HUES64 (cell line): ENCODE results near the gene ACSS3.
"Not testable (repeated sequence)": the region's sequence is repeated elsewhere in the genome, so short reads cannot be mapped to it uniquely, and the experiment has no call there.

Experiments used
- H3K27ac ChIP-seq: 2 replicates; pipeline ENCODE4 v1.7.0; 2013; ENCODE audit warnings: low read depth, low read length, inconsistent platforms
- H3K27me3 ChIP-seq: 2 replicates; pipeline ENCODE4 v1.6.1; 2013; ENCODE audit warnings: mild to moderate bottlenecking, low read length; ENCODE audit not compliant: insufficient read depth
- H3K36me3 ChIP-seq: 2 replicates; pipeline ENCODE4 v1.6.1; 2013; ENCODE audit warnings: mild to moderate bottlenecking, low read length; ENCODE audit not compliant: insufficient read depth
- H3K4me1 ChIP-seq: 2 replicates; pipeline ENCODE4 v1.6.1; 2013; ENCODE audit warnings: mild to moderate bottlenecking, low read length, moderate library complexity; ENCODE audit not compliant: insufficient read depth
- H3K4me3 ChIP-seq: 2 replicates; pipeline ENCODE4 v1.5.1; 2013; ENCODE audit warnings: mild to moderate bottlenecking, low read length, moderate library complexity
- H3K9ac ChIP-seq: 2 replicates; pipeline ENCODE4 v1.6.1; 2013; ENCODE audit warnings: mild to moderate bottlenecking, low read depth, low read length
- H3K9me3 ChIP-seq: 2 replicates; pipeline ENCODE4 v1.6.1; 2013; ENCODE audit warnings: low read depth, low read length; ENCODE audit not compliant: insufficient read depth
- WGBS: fragments of 150-250, 120-280 bp; methylation state at CpG from one replicate; pipeline ENCODE4 v1.1.7; 2013; ENCODE audit warnings: missing lambda C conversion rate; 5-methylcytosine and 5-hydroxymethylcytosine counted together

The ACSS3 gene

DNA sequence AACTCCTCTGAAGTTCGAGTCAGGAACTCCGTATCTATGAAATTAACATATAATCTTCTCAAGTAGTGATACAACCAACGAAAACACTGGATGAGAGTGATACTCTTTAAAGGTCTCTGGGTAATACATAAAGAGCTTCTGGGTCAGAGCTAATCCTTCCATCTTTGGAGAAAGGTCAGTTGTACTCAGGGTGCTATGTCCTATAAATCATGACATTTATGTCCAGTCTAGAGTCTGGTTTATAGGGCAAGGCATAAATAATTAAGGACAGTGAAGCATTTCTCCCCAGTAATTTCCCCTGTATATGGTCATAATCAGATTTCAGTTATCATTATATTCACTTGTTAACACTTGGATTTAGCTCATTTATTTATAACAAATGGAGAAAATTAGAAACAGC is 90.6 kb downstream of the ACSS3 start:
- Histone ChIP-seq H3K27ac (no peak overlapping the region), H3K9ac (no peak overlapping the region), H3K9me3 (no peaks in the 10 kb centered on the region), H3K27me3 (no peaks in the 10 kb centered on the region), H3K36me3 (no peaks in the 10 kb centered on the region), H3K4me3 (no peak overlapping the region), H3K4me1 (peaks cover 7% of the 10 kb centered on the region; the same call in 1 of the 2 replicates)
- 96% methylated on average over 3 of the region's 3 CpGs for WGBS

- no peaks in the 10 kb centered on the region for H3K36me3 ChIP-seq
- H3K9me3 ChIP-seq = no peaks in the 10 kb centered on the region
These were observed 92.2 kb downstream of the ACSS3 start for GRCh38 chr12:81170072-81170471.

GRCh38 chr12:81172851-81173250 is 95.0 kb downstream of the ACSS3 start:
- Histone ChIP-seq H3K27me3 (no peaks in the 10 kb centered on the region), H3K9ac (no peak overlapping the region), H3K36me3 (peaks cover 18% of the 10 kb centered on the region), H3K4me3 (no peak overlapping the region), H3K4me1 (peaks cover under 1% of the 10 kb centered on the region; the same call in 1 of the 2 replicates), H3K9me3 (peaks cover 8% of the 10 kb centered on the region), H3K27ac (no peak overlapping the region)
- 88% methylated on average over 1 of the region's 2 CpGs for WGBS

More at GRCh38 chr12:81170072-81170471, 92.2 kb downstream of the ACSS3 start:
- Histone ChIP-seq H3K4me1 (peaks cover 7% of the 10 kb centered on the region; the same call in 1 of the 2 replicates), H3K27ac (no peak overlapping the region), H3K9ac (no peak overlapping the region), H3K4me3 (no peak overlapping the region), H3K27me3 (no peaks in the 10 kb centered on the region)

GRCh38 chr12:81174664-81175063 is 96.8 kb downstream of the ACSS3 start:
- Histone ChIP-seq H3K9ac (no peak overlapping the region), H3K9me3 (peaks cover 8% of the 10 kb centered on the region), H3K36me3 (peaks cover 18% of the 10 kb centered on the region), H3K27ac (no peak overlapping the region), H3K4me1 (no peaks in the 10 kb centered on the region), H3K27me3 (no peaks in the 10 kb centered on the region), H3K4me3 (no peak overlapping the region)
- 96% methylated on average over 4 of the region's 4 CpGs for WGBS

DNA sequence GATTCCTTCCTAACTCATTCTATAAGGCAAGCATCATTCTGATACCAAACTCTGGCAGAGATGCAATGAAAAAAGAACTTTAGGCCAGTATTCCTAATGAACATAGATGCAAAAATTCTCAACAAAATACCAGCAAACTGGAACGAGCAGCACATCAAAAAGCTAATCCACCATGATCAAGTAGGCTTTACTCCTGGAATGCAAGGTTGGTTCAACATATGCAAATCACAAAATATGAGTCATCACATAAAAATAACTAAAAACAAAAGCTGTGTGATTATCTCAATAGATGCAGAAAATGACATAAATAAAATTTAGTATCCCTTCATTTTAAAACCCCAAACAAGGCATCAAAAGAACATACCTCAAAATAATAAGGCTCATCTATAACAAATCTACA is 98.9 kb downstream of the ACSS3 start:
- H3K27ac ChIP-seq = no peak overlapping the region
- H3K4me1 ChIP-seq = no peaks in the 10 kb centered on the region
- H3K9ac ChIP-seq = no peak overlapping the region
- H3K9me3 ChIP-seq = peaks cover 8% of the 10 kb centered on the region
- H3K4me3 ChIP-seq = no peak overlapping the region
- H3K27me3 ChIP-seq = no peaks in the 10 kb centered on the region
- 82% methylated on average over 1 of the region's 1 CpG for WGBS
- H3K36me3 ChIP-seq = peaks cover 18% of the 10 kb centered on the region

DNA sequence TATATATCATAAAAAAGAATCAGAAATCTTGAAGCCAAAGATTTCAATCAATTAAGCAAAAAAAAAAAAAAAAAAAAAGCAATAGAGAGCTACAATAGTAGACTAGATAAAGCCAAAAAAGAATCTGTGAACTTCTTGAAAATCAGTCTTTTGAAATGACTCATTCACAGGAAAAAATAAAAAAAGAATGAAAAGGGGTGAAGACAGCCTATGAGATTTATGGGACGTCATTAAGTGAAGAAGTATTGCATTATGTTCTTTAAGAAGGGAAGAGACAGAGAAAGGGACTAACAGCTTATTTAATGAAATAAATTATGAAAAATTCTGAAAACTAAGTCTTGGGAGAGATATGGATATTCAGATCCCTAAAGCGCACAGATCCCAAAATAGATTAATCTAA is 103.8 kb downstream of the ACSS3 start:
- no peaks in the 10 kb centered on the region for H3K27me3 ChIP-seq
- H3K27ac ChIP-seq = no peak overlapping the region
- 96% methylated on average over 1 of the region's 2 CpGs for WGBS
- H3K36me3 ChIP-seq = peaks cover 8% of the 10 kb centered on the region
- peaks cover 5% of the 10 kb centered on the region for H3K9me3 ChIP-seq
- H3K4me1 ChIP-seq = no peaks in the 10 kb centered on the region
- no peak overlapping the region for H3K9ac ChIP-seq
- H3K4me3 ChIP-seq = no peak overlapping the region

DNA sequence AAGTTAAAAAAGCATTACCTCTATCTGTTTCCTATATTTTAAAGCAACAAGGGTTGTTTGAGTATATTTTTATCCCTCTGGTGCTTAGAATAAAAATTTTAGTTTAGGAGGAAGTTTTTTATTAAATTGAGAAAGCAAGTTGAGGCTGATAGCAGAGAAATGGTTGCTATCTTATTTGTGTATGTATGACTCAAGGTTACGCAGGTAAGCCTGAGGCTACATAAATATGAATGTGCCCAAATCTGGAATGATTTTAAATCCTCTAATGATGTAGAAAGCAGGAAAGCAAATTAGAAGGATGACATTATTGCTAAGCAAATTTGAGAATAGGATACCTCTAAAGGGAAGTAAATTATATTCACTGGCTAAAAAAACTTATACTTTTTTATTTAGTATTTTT is 109.8 kb downstream of the ACSS3 start:
- H3K9ac ChIP-seq = no peak overlapping the region
- H3K4me1 ChIP-seq = no peaks in the 10 kb centered on the region
- WGBS = 100% methylated on average over 1 of the region's 1 CpG
- no peaks in the 10 kb centered on the region for H3K9me3 ChIP-seq
- no peaks in the 10 kb centered on the region for H3K27me3 ChIP-seq
- no peak overlapping the region for H3K27ac ChIP-seq
- no peak overlapping the region for H3K4me3 ChIP-seq
- H3K36me3 ChIP-seq = peaks cover under 1% of the 10 kb centered on the region; the same call in 1 of the 2 replicates

DNA sequence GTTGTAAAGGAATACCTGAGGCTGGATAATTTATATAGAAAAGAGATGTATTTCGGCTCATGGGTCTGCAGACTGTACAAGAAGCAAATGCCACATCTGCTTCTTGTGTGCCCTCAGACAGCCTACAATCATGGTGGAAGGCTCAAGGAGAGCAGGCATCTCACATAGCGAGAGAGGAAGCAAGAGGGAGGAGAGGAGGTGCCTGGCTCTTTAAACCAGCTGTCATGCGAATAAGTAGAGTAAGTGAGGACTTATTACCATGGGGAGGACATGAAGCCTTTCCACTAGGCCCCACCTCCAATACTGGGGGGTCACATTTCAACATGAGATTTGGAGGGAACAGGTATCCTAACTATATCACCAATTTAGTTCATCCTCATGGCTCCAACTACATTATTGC is 118.7 kb downstream of the ACSS3 start:
- no peaks in the 10 kb centered on the region for H3K9me3 ChIP-seq
- H3K27ac ChIP-seq = no peak overlapping the region
- H3K4me3 ChIP-seq = no peak overlapping the region
- H3K27me3 ChIP-seq = no peaks in the 10 kb centered on the region
- H3K36me3 ChIP-seq = 0 out of 2 replicates have a peak, but pooled peaks cover 6% of the 10 kb centered on the region
- 92% methylated on average over 3 of the region's 3 CpGs for WGBS
- 0 out of 2 replicates have a peak, but pooled peaks cover 6% of the 10 kb centered on the region for H3K4me1 ChIP-seq
- H3K9ac ChIP-seq = no peak overlapping the region

DNA sequence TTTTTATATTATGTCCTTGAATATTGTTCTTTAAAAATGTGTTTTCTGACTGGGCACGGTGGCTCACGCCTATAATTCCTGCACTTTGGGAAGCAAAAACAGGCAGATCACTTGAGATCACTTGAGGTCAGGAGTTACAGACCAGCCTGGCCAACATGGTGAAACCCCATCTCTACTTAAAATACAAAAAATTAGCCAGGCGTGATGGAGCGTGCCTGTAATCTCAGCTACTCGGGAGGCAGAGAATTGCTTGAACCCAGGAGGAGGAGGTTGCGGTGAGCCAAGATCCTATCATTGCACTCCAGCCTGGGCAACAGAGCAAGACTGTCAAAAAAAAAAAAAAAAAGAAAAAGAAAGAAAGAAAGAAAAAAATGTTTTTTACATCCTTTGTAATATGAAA is 122.7 kb downstream of the ACSS3 start:
- H3K4me3 ChIP-seq, H3K36me3 ChIP-seq, H3K27me3 ChIP-seq, H3K4me1 ChIP-seq, H3K9ac ChIP-seq, H3K9me3 ChIP-seq, H3K27ac ChIP-seq: not testable (repeated sequence)
- 89% methylated on average over 6 of the region's 6 CpGs for WGBS

DNA sequence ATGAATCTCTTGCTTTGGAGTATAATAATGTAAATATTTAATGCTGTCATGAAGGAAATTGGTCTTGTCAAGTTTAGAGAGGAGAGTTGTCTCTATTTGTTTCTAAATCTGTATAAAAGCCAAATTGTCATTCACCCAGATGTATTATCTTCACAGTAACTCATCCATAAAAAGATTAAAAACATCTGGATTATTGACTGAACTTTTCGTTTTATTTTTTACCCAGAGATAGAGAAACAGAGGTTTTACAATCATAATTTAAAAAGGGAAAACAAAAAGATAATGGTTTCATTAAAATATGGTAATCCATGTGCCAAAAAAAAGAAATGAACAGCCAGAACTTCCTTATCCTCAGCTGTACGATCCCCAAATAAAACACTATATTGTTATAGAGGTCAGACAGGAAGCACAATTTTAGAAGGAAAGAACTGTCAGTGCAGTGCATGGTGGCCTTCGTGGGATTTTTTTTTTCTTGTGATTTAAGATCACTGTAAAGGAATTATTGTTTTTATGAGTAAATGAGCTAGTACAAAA is 125.9 kb downstream of the ACSS3 start:
- WGBS = 90% methylated on average over 1 of the region's 3 CpGs
- Histone ChIP-seq H3K4me3 (no peak overlapping the region), H3K9ac (no peak overlapping the region), H3K27ac (no peak overlapping the region), H3K36me3 (0 out of 2 replicates have a peak, but pooled peaks cover 6% of the 10 kb centered on the region), H3K27me3 (no peaks in the 10 kb centered on the region), H3K9me3 (no peaks in the 10 kb centered on the region), H3K4me1 (peaks cover 32% of the 10 kb centered on the region)

GRCh38 chr12:81205416-81205815 is 127.5 kb downstream of the ACSS3 start:
- WGBS = 83% methylated on average over 1 of the region's 1 CpG
- H3K27ac ChIP-seq = no peak overlapping the region
- H3K9ac ChIP-seq = no peak overlapping the region
- H3K9me3 ChIP-seq = no peaks in the 10 kb centered on the region
- H3K27me3 ChIP-seq = no peaks in the 10 kb centered on the region
- peaks cover 49% of the 10 kb centered on the region for H3K4me1 ChIP-seq
- no peaks in the 10 kb centered on the region for H3K36me3 ChIP-seq
- no peak overlapping the region for H3K4me3 ChIP-seq

DNA sequence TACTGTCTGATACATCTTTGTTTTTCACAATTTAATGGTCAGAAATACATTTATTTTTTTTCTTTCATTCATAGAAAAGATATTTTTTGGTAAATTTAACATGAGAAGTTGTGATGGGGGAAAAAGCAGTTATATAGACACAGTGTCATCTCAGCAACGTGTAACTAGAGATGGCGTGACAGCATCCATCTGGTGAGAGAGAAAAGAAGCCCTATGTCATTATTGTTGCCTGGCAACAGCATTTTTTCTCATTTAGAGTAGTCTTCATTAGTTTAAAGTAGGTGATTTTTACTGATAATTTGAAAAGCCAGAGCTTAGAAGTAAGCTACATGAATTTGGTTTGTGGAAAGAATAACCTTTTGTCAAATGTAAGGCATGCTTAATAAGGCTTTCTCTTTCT is 128.6 kb downstream of the ACSS3 start:
- Histone ChIP-seq H3K9ac (no peak overlapping the region), H3K4me3 (no peak overlapping the region), H3K36me3 (no peaks in the 10 kb centered on the region), H3K4me1 (peaks cover 58% of the 10 kb centered on the region), H3K27me3 (no peaks in the 10 kb centered on the region), H3K9me3 (no peaks in the 10 kb centered on the region), H3K27ac (peak overlapping the region; percentile 40; the same call in 1 of the 2 replicates)
- 68% methylated on average over 2 of the region's 2 CpGs for WGBS
